GM18909 (cell line): ENCODE measurements around the gene MAP3K13.
"Not testable (repeated sequence)": the region's sequence is repeated elsewhere in the genome, so short reads cannot be mapped to it uniquely, and the experiment has no call there.

Source experiments
- ATAC-seq: cut with Tn5 transposase; IDR thresholded peaks from one replicate; pipeline ENCODE4 v1.9.1; 2021; ENCODE audit warnings: mild to moderate bottlenecking; ENCODE audit not compliant: unreplicated experiment, poor library complexity

Gene MAP3K13

DNA sequence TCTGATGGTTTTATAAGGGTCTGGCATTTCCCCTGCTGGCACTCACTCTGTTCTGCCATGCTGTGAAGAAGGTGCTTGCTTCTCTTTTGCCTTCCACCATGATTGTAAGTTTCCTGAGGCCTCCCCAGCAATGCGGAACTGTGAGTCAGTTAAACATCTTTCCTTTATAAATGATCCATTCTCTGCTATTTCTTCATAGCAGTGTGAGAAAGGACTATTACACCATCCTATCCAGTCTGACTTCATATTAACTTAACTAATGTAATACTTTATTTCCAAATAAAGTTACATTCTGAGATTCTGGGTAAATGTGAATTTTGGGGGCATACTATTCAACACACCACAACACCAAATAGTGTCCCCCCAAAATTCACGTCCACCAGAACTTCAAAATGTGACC lies 22.2 kb upstream of the MAP3K13 start:
- no peak for ATAC-seq

DNA sequence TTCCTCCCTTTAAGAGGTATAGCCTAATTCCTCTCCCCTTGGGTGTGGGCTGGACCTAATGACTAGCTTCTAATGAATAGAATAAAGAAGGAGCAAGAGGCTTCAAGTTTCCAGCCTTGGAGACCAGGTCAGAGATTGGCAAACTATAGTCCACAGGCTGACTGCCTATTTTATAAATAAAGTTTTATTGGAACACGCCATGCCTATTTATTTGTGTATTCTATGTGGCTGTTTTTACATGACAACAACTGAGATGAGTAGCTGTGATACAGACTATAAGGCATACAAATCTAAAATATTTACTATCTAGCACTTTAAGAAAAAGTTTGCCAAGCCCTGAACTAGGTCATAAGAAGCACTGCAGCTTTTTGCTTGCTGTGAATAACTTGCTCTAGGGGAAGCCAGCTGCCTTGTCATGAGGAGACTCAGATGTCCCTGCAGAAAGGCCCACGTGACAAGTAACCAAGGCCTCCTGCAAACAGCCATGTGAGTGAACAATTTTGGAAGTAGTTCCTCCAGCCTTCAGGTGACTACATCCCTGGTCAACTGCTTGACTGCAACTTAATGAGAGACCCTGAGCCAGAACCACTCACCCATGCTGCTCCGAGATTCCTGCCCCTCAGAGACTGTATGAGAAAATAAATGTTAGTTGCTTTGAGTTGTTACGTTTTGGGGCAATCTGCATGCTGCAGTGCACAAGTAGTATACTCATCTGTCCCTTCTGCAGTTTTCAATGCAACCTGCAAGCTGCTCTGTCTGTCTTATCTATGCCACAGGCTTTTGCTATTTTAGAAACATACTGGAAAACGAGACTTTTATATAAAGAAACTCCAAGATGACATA lies 21.1 kb upstream of the MAP3K13 start:
- no peak for ATAC-seq

DNA sequence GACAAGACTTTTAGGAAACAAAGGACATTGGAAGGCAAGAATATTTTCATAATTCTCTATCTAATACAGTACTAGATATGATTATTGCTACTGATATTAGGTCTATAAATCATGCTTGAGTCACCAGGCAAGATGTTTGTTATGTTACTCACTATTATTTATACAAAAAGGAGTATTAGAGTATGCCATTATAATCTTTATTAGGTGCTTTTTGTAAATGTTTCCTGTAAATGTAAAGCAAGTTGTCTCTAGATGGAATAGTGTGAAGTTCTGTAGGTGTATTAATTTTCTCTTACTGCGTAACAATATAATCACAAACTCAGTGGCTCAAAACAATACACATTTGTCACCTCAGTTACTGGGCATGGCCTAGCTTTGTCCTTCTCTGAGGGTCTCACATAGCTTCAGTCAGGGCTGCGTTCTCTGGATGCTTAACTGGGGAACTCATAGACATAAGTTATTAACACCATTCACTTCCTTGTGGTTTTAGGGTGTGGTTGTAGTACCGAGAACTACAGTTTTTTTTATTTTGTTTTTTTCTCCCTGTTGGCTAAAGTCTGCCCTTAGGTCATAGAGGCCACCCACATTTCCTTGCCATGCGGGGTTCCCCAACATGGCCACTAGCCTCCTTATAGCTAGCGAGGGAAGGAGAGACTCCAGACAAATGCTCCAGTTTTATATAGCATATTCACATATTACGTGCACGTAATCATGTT lies 20.3 kb upstream of the MAP3K13 start:
- ATAC-seq = no peak

DNA sequence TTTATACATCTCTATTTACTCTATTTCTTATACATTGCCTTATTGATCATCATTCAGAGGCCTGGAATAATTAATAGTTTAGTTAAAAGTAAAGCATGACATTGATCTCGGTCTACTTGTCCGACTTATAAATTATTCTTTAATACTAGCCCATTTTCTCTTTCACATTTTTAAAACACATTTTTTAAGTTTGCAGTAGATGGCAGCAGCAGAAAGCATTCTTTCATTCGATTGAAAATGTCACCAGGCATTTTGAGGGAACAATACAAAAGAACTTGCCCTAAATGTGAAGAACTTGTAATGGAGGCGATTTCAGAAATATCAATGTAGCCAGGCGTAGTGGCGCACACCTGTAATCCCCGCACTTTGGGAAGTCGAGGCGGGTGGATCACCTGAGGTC lies 15.5 kb upstream of the MAP3K13 start:
- ATAC-seq = no peak

DNA sequence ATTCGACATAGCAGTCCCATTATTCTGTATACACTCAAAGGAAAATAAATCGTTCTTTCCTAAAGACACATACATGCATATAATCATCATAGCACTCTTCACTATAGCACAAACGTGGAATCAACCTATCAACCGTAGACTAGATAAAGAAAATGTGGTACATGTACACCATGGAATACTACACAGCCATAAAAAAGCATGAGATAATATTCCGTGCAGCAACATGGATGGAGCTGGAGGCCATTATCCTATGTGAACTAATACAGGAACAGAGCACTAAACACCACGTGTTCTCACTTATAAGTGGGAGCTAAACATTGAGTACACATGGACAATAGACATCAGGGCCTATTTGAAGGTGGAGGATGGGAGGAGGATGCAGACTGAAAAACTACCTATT lies 12.1 kb upstream of the MAP3K13 start:
- no peak for ATAC-seq

DNA sequence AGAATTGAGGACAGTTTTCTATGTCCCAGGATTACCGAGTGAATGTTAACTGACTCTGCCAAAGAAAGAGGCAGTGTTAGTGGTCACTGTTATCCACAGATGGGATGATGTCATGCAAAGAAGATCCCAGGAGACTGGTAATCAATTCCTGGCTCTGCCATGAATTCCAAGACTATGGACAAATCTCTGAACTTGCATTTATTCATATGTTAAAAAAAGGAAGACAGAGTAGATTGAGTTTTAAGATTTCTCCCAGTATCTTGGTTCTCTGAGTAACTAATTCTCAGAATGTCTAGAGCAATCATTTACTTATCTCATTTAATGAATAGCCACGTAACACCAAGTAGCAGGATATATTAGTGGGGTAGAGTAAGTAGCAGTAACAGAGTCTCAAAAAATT lies 11.5 kb upstream of the MAP3K13 start:
- ATAC-seq = no peak

DNA sequence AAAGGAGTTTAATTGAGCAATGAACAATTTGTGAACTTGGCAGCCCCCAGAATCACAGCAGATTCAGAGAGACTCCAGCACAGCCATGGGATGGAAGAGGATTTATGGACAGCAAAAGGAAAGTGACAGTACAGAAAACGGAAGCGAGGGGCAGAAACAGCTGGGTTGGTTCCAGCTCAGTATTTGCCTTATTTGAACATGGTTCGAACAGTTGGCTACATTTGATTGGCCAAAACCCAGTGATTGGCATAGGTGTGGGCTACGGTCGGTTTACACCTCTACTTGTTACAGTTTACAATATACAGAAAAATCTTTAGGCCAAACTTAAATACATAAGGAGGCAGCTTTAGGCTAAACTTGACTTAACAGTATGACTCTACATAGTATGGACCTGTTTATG lies 9.7 kb upstream of the MAP3K13 start:
- no peak for ATAC-seq

DNA sequence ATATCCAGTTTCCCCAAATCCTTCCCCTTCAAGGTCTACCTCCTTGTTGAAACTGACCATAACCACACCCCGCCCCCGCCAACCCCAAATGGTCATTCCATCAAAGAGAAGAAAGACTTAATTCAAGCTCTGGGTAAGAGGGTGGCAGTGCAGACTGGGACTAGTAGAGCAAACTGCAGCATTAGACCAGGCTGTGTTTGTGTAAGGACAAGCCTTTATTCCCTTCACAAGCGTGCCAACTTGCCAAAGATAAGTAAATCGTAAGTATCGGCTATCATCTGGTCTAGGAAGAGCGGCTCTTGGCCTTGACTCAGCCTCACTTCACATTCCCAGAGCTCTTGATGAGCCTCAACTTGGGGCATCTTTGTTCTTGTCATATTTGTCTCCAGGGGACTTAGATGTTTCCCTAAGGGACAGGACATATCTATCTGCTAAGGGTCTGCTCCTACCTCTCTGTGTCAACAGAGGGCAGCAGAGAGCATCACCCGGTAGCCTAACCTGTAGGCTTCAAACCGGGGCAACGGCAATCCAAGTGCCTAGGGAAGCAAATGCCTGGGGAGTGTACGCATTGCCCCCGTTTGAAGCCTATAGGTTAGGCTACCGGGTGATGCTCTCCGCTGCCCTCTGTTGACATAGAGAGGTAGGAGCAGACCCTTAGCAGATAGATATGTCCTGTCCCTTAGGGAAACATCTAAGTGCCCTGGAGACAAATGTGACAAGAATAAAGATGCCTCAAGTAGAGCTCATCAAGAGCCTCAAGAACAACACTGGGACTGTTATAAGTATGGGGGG lies 8.9 kb upstream of the MAP3K13 start:
- ATAC-seq = peak; percentile 99

DNA sequence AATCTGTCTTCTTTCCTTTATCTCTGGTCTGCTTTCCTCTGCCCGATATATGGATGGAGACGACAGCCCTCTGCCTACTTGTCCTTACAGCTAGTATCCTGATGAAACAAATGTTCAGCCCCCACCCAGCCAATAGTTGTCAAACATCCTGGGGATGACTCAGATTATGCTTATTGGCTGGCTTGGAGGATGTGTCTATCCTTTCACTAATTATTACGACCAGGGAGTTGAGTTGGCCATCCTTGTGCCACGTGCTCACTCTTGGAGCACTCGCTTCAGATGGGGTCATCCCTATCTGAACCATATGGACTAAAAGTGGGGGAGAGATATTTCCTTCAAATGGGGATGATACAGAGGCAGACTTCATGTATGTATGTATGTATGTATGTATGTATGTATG lies 6.4 kb upstream of the MAP3K13 start:
- ATAC-seq = no peak

DNA sequence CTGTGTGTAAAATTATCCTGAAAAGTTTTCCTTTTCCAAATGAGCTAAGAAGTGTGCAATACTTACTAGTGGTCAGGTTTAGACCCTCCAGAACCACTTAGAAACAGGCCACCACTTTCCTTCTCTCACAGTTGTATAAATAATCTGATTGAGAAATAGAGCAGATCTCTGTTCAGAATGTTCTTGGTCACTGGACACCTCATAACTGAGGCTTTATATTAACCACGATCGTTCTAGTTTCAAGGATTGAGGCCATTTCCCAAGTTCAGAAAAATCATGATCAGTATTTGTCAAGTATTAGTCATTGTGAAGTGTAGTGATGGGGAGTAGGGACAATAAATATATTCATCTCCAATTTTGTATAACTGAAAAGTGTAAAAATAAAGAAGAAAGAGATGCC lies 1.0 kb upstream of the MAP3K13 start:
- ATAC-seq = no peak

DNA sequence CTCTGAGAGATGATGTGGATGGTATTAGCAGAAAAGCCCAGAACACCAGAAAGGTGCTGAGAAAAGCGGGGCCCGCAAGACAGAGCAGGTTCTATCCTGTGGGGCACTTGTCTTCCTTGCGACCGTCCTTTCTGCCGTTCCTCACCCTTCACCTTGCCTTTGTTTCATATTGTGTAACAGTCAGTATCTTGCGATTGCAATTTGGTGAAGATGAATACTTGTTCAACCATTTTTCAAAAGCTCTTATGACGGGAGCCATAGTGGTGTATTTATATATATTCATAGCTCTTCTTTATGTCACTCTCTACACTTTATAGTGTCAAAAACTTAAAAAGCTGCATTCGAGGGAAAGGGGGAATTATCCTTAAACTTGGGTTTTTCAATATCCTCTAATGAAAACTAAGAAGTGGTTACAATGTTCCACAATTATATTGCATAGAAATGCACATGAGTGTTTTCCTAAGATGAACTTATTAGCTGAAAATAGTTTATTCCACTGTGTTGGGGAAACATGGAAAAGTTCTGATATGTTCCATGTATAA lies 797 bp downstream of the MAP3K13 start:
- peak; percentile 43 for ATAC-seq

DNA sequence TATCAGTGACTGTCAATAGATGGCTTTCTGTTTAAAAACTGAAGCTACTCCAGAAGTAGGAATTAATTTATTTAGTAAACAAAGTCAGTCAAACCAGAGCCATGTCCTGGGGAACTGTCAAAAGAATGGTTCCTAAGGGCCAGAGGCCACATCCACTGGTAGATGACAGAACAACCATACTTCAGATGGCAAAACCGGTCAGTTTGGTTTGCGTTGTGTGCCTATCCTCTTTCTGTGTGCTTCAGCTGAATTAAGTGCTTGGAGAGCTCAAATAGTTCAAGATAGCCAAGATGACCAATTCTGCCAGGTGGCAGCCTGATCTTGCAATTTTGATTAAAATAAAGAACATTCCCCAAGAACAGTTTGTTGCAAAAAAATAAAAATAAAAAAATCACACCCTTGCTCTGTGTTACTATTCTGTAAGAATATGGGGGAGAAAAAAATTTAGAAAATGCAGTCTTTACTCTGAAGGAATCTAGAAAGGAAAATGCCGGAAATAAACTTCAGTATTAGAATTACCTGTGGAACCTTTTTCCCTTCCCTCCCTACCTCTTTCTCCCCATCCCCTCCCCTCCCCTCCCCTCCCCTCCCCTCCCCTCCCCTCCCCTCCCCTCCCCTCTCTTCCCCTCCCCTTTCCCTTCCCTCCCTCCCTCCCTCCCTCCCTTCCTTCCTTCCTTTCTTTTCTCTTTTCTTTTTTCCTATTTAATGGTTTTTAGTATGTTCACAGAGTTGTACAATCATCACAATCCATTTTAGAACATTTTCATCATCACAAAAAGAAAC lies 2.5 kb downstream of the MAP3K13 start:
- ATAC-seq = no peak

DNA sequence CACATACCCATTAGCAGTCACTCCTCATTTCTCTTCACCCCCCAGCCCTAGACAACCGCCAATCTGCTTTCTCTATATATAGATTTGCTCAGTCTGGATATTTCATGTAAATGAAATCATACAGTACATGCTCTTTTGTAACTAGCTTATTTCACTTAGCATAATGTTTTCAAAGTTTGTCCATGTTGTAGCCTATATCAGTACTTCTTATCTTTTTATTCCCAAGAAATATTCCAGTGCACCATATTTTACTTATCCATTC lies 3.1 kb downstream of the MAP3K13 start:
- no peak for ATAC-seq

DNA sequence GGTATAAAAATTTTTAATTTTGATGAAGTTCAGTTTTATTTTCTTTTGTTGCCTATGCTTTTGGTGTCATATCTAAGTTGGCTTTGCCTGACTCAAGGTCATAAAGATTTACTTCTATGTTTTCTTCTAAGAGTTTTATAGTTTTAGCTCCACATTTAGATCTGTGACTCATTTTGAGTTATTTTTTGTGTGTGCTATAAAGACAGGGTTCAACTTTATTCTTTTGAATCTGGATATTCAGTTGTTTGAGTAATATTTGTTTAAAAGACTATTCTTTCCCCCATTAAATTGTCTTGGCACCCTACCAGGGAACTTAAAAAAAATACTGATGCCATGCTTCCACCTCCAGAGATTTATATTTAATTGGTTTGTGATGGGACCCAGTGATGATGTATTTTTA lies 4.0 kb downstream of the MAP3K13 start:
- ATAC-seq = no peak

DNA sequence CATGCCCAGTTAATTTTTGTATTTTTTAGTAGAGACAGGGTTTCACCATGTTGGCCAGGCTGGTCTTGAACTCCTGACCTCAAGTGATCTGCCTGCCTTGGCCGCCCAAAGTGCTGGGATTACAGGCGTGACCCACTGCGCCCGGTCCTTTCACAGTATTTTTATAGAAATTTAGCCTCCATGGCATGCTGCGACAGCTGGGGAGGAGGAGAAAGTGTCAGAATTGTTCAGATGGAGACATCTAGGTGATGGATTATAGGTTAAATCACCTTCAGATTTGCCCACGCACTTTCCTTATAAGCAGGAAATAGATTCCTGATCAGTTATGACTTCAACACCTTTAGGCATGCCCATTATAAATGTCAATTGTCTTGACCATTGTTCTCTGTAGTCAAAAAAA lies 7.4 kb downstream of the MAP3K13 start:
- not testable (repeated sequence) for ATAC-seq

DNA sequence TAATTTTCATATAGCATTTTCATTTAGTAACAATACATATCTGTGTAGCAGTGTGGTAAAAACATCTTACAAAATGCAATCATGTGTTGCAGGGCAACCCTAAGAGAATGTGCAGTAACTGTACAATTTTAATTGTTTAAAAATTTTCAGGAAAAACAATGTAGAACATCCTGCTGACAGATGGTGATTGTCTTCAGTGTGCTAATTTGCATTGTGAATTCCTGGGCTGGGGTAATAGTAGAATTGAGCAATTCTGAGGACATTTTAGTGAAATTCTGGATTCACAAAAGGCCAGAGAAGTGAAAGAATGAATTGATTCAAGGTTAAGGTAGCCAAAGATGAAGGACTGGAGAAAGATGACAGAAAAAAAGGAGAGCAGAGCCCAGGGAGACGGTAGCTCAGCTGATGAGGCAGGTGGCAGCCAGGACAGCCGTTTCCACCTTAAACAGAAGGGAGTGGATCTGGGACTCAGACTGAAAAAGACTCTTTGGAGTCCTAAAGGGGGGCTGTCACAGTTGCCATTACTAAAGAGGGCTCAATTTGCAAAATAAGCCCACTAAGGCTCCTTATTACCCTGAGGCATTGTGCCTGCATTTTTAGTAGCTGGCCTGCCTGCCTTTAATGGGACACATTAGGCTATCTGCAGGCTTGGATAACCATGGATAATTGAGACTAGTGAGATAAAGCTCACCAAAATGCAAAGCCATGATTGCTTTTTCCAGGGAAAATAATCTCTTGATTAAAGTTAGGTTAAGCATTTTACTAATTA lies 8.6 kb downstream of the MAP3K13 start:
- ATAC-seq = no peak

DNA sequence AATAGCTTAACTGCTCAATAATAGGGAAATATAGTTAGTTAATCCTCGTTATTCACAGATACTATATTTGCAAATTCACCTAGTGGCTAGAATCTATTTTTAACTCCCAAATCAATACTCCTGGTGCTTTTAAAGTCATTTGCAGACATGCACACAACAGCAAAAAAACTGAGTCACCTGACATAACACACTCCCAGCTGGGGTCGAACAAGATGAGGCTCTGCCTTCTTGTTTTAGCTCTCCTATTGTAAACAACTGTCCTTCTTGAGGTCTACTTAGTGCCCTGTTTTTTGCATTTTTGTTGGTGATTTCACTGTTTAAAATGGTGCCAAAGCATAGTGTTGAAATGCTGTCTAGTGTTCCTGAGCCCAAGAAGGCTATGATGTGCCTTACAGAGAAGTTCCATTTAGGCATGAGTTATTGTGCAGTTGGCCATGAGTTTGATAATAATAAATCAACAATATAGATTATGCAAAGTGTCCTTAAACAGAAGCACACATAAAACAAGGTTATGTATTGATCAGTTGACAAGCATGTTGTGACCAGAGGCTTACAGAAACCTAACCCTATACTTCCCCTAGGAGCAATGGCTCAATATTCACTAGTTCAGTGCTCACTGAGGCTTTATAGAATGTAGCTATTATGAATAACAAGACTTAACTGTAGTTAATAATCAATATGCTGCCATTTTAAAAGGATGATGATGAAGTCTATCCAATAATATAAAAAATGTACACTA lies 18.6 kb downstream of the MAP3K13 start:
- no peak for ATAC-seq

DNA sequence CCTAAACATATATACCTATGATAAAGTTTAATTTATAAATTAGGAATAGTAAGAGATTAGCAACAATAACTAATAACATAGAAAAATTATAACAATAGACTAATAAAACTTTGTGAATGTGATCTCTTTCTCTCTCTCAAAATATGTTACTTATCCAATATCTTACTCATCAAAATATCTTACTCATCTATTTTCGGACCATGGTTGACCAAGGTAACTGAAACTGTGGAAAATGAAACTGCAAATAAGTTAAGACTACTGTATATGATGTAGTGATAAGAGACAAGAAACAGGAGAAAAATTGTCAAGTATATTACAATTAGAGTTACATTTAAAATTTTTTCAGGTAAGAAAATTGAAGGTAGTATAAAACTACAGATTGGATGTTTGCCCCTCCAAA lies 19.2 kb downstream of the MAP3K13 start:
- no peak for ATAC-seq

DNA sequence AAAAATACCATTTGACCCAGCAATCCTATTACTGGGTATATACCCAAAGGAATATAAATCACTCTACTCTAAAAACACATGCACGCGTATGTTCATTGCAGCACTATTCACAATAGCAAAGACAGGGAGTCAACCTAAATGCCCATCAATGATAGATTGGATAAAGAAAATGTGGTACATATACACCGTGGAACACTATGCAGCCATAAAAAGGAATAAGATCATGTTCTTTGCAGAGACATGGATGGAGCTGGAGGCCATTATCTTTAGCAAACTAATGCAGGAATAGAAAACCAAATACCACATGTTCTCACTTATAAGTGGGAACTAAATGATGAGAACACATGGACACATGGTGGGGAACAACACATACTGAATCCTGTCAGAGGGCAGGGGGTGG lies 23.6 kb downstream of the MAP3K13 start:
- ATAC-seq = not testable (repeated sequence)
